ENCODE results near the gene CARS2. TPM values are rescaled to one million over a fixed set of nuclear protein-coding genes. Genes with fewer than 3 reads are reported as not detected.

Gene CARS2
- total RNA-seq, 4 donors from 2014 or later: 50.6 to 123 (median 97.7) TPM

DNA sequence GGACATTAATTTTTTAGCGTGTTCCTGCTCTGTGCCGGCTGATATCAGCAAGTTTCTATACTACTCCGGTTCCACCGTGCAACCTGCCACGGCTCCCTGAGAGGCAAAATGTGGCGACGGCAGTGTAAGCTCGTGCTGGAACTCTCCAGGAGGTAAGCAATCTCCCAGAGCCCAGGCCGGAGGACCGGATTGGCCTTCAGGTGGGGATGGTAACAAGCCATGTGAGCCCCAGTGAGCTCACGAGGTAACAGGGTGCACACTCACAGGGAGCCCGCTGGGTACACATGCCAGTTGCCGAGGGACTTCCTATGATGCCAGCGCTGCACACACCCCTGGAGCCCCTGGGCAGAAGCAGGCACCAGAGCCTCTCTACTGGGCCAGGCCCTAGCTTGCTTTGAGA, 52.1 kb downstream of the CARS2 start:
- Histone ChIP-seq H3K4me3 (no peak overlapping the region), H3K27ac (no peak overlapping the region), H3K36me3 (peaks cover 0 to 41% (median 0%) of the 10 kb centered on the region in 3 donors), H3K9me3 (no peaks in the 10 kb centered on the region), H3K27me3 (no peaks in the 10 kb centered on the region), H3K4me1 (peaks cover 0 to 10% (median 0%) of the 10 kb centered on the region in 4 donors)
- no peak for DNase-seq
- no peak for TF ChIP-seq CTCF (IDR thresholded peaks at IDR 0.05)
- no peak for TF ChIP-seq POLR2A (IDR thresholded peaks at IDR 0.05)

DNA sequence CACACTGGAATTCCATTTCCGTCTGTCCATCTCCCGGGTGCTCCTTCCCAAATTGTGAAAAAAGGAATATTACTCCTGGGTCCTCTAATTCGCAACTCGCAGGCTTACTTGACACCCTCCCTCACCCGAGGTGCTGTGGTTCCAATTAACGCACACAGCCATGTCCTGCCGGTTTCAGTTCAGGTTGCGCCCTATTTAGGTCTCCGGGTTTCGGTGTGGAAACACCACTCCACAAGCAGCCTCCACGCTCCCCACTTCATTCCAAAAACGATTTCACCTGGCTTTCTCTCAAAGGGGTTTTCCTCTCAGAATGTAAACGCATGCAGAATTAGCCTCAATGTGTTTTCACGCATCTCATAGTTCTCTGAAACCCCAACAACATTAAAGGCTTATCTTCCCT, 52.6 kb downstream of the CARS2 start:
- no peaks in the 10 kb centered on the region for H3K9me3 ChIP-seq

DNA sequence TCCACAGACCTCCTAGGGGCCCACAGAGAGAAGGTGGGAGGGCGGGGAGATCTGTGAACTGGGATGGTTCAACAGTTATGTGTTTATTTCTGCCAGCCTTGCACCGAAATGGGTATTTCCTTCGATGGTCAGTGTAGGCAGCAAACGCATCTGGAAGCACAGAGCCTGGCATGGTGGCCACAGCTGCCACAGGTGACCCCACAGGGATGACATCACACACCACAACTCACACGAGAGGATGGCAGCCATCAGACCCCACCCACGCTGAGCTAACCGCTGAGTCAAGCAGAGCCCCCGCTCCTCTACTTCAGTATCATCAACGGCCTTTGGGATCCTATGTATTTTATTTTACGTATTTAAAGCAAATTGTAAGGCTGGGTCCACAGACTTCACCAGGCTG, 53.2 kb downstream of the CARS2 start:
- Histone ChIP-seq H3K27ac (no peak overlapping the region), H3K27me3 (no peaks in the 10 kb centered on the region), H3K4me1 (peaks cover 0 to 2% (median 0%) of the 10 kb centered on the region in 4 donors), H3K36me3 (peaks cover 0 to 37% (median 0%) of the 10 kb centered on the region in 3 donors), H3K9me3 (no peaks in the 10 kb centered on the region), H3K4me3 (no peak overlapping the region)
- no peak for DNase-seq
- TF ChIP-seq POLR2A (IDR thresholded peaks at IDR 0.05) (no peak), CTCF (IDR thresholded peaks at IDR 0.05) (no peak)

More for the DNA sequence above, 52.6 kb downstream of the CARS2 start:
- Histone ChIP-seq H3K4me3 (no peak overlapping the region), H3K27me3 (no peaks in the 10 kb centered on the region), H3K36me3 (peaks cover 0 to 41% (median 0%) of the 10 kb centered on the region in 3 donors), H3K27ac (no peak overlapping the region), H3K4me1 (peaks cover 0 to 7% (median 0%) of the 10 kb centered on the region in 4 donors)
- no peak for TF ChIP-seq CTCF (IDR thresholded peaks at IDR 0.05)
- no peak for TF ChIP-seq POLR2A (IDR thresholded peaks at IDR 0.05)
- no peak for DNase-seq

- H3K9me3 ChIP-seq: no peaks in the 10 kb centered on the region
- H3K27me3 ChIP-seq: no peaks in the 10 kb centered on the region
- no peak for DNase-seq
- no peaks in the 10 kb centered on the region for H3K4me1 ChIP-seq
- H3K4me3 ChIP-seq: no peak overlapping the region
- H3K36me3 ChIP-seq: peaks cover 0 to 33% (median 0%) of the 10 kb centered on the region in 3 donors
- no peak overlapping the region for H3K27ac ChIP-seq
- TF ChIP-seq POLR2A (IDR thresholded peaks at IDR 0.05): no peak
- no peak for TF ChIP-seq CTCF (IDR thresholded peaks at IDR 0.05)
These were observed 53.6 kb downstream of the CARS2 start for GRCh38 chr13:110652231-110652730.

GRCh38 chr13:110651726-110652230, 54.1 kb downstream of the CARS2 start:
- H3K4me1 ChIP-seq: no peaks in the 10 kb centered on the region
- H3K9me3 ChIP-seq: no peaks in the 10 kb centered on the region
- no peaks in the 10 kb centered on the region for H3K27me3 ChIP-seq
- H3K4me3 ChIP-seq: no peak overlapping the region
- no peak for TF ChIP-seq CTCF (IDR thresholded peaks at IDR 0.05)
- TF ChIP-seq POLR2A (IDR thresholded peaks at IDR 0.05): no peak
- DNase-seq: no peak
- no peak overlapping the region for H3K27ac ChIP-seq
- H3K36me3 ChIP-seq: peaks cover 0 to 34% (median 0%) of the 10 kb centered on the region in 3 donors

All from Peyer's patch (tissue), 4 donors.